Fibroblast of the aortic adventitia (primary cell): ENCODE measurements around the gene CKS2. TPM values are rescaled to one million over a fixed set of nuclear protein-coding genes. Genes with fewer than 3 reads are reported as not detected.
"Not testable (repeated sequence)": the region's sequence is repeated elsewhere in the genome, so short reads cannot be mapped to it uniquely, and the experiment has no call there.

Experiments
- DNase-seq: peaks from one replicate; pipeline ENCODE4 v3.0.0-alpha.2; 2010; ENCODE audit warnings: low read depth
- H3K4me3 ChIP-seq: 2 replicates; pipeline ENCODE4 v1.5.1; 2011; ENCODE audit warnings: low read depth, mild to moderate bottlenecking, control low read depth, low read length, moderate library complexity
- total RNA-seq: library from RNA; depleted of rRNA; stranded (reverse); fragments of >200 nt; gene quantifications from 2 replicates; pipeline ENCODE4 v1.2.3, GENCODE V29; 2012; ENCODE audit warnings: low replicate concordance
- TF ChIP-seq, protein P1 (sequence below): IDR thresholded peaks from 2 replicates; pipeline ENCODE4 v1.5.1; 2011; ENCODE audit warnings: mild to moderate bottlenecking, low read length, control low read depth, inconsistent platforms; ENCODE audit not compliant: insufficient read depth

CKS2 gene
- total RNA-seq, 1 donor = 104 TPM

DNA sequence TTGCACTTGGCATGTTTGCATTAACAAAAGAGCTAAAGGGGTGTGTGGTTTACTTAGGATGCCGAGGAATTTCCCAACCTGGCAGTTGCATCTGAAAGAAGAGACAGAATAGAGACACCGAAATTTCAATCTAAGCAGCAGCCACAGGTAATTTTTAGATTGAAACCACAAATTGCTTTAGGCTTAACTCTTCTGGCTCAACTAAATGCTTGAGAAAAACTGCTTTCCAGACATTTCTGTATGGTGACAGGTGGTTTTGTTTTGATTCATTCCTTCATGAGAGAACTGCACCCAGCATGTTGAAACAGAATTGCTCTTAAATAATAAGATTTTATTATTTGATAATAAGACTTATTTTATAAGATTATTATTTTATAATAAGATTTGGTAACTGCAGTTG, 28.8 kb downstream of the CKS2 start:
- no peak overlapping the region for H3K4me3 ChIP-seq
- TF ChIP-seq, protein P1, sequence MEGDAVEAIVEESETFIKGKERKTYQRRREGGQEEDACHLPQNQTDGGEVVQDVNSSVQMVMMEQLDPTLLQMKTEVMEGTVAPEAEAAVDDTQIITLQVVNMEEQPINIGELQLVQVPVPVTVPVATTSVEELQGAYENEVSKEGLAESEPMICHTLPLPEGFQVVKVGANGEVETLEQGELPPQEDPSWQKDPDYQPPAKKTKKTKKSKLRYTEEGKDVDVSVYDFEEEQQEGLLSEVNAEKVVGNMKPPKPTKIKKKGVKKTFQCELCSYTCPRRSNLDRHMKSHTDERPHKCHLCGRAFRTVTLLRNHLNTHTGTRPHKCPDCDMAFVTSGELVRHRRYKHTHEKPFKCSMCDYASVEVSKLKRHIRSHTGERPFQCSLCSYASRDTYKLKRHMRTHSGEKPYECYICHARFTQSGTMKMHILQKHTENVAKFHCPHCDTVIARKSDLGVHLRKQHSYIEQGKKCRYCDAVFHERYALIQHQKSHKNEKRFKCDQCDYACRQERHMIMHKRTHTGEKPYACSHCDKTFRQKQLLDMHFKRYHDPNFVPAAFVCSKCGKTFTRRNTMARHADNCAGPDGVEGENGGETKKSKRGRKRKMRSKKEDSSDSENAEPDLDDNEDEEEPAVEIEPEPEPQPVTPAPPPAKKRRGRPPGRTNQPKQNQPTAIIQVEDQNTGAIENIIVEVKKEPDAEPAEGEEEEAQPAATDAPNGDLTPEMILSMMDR = no peak
- DNase-seq = no peak

DNA sequence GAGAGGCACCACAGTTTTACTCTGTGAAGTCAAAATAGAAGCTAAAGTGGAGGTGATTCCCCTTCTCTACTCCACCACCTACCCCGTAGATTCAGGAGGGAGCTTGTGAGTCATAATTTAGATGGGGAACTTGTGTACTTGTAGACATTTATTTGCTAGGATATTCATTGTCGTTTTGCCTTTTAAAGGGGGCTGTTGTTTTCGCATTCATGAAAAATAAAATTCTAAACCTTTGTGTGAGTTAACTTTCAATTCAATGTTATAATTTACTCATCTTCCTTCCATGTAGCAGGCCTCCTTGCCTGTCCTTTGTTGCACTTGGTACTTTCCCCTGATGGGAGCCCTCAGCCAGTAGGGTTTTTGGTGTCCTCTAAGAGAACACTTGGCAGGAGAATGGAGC, 29.3 kb downstream of the CKS2 start:
- DNase-seq = no peak
- TF ChIP-seq, protein P1 = no peak
- H3K4me3 ChIP-seq = no peak overlapping the region

DNA sequence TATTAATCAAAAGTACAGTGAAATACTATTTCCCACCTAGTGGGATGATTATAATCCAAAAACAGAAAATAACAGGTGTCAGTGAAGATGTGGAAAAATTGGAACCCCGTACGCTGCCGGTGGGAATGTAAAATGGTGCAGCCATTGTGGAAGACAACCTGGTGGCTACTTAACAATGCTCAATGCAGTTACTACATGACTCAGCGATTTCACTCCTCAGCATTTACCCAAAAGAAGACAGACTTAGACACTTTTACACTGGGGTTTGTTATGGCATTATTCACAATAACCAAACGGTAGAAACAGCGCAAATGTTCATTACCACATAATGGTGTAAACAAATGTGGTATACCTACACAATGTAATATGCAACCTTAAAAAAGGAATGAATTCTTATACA, 31.2 kb downstream of the CKS2 start:
- no peak for DNase-seq
- TF ChIP-seq, protein P1 = no peak
- no peak overlapping the region for H3K4me3 ChIP-seq

DNA sequence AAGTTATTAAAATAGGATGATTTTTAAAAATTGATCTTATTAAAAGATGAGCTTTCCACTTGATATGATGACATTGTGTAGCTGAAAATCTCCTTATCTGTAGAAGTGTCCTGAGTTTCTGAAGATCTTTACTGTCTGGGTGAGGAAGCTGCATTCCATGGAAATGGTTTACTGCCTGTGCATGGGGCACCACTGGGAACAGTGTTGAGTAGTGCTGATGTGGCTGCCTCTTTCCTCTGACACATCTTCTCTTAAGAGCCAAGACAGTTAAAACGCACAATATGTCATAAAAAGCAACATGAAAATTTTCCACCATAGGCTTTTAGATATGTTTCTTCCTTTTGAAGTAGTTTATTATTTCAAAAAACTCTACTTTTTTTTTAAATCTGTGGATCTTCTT, 32.0 kb downstream of the CKS2 start:
- TF ChIP-seq, protein P1 = no peak
- no peak for DNase-seq
- no peak overlapping the region for H3K4me3 ChIP-seq

DNA sequence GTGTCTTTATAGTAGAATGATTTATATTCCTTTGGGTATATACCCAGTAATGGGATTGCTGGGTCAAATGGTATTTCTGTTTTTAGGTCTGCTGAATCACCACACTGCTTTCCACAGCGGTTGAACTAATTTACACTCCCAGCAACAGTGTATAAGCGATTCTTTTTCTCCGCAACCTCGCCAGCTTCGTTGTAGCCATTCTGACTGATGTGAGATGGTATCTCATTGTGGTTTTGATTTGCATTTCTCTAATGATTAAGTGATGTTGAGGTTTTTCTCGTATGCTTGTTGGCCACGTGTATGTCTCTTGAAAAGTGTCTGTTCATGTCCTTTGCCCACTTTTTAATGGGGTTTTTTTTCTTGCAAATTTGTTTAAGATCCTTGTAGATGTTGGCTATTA, 32.8 kb downstream of the CKS2 start:
- DNase-seq, H3K4me3 ChIP-seq: not testable (repeated sequence)

DNA sequence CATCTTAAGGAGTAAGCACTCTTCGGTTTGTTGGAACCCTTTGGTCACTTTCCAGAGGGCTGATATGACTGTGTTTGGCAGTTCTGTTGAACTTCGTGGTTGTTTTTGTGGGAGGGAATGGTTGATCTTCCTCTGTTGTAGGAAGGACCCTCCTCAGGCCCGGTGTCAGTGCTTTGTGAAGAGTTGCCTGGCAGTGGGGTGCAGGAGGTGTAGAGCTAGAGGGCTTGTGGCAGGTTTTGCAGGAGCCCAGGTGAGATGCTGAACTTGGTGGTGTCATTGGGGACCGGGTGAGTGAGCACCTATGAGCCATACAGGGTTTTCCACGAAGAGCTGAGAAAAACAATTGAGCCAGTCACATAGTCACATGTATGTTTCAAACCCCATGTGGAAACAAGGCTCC, 34.5 kb downstream of the CKS2 start:
- TF ChIP-seq, protein P1 = no peak
- no peak for DNase-seq
- H3K4me3 ChIP-seq = no peak overlapping the region

DNA sequence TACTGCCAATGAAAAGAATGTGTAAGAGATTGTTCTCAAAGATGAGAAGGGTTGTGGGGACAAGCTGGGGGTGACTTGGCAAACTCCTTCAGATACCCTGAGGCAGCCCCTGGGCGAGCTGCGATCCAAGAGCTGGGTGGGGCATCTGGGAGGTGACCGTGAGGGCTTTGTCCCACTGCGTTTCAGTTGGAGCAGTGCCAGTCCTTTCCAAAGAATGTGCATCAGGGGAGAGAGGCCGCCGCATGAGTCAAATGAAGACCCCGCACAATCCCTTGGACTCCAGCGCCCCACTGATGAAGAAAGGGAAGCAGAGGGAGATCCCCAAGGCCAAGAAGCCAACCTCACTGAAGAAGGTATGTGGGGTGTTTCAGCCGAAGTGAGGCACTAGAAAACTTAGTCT, 35.7 kb downstream of the CKS2 start:
- DNase-seq = no peak
- TF ChIP-seq, protein P1 = no peak
- no peak overlapping the region for H3K4me3 ChIP-seq

DNA sequence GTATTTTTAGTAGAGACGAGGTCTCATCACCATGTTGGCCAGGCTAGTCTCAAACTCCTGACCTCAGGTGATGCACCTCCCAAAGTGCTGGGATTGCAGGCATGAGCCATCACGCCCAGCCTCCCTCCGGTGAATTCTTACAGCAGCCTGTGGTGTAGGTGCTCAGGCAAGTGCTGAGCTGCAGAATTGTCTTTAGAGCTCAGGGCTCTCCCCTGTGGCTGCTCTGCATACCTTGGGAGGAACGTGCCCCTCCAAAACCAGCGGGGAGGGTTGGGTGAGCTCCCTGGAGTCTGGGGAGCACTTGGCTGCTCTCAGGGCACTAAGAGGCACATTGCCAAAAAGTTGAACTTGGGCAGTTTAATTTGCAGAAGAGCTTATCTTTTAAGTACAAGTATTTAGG, 36.7 kb downstream of the CKS2 start:
- no peak for DNase-seq
- TF ChIP-seq, protein P1 = no peak

More for the DNA sequence above, 36.7 kb downstream of the CKS2 start:
- no peak overlapping the region for H3K4me3 ChIP-seq
